Astrocyte (in vitro differentiated cells and primary cell): ENCODE measurements around the gene TUBA1C. TPM values are rescaled to one million over a fixed set of nuclear protein-coding genes. Genes with fewer than 3 reads are reported as not detected.

Source experiments
- DNase-seq: peaks from one replicate; pipeline ENCODE4 v3.0.0-alpha.2; 2010; ENCODE audit warnings: low read depth
- FAIRE-seq: peaks from 2 replicates; lab custom pipeline; 2011; peaks lifted over from hg19 to GRCh38; lab: Jason Lieb, UNC
- H2AFZ ChIP-seq: 2 replicates; pipeline ENCODE4 v1.6.0; 2012; ENCODE audit warnings: low read depth, low read length, inconsistent platforms
- H3K27ac ChIP-seq: 2 replicates; pipeline ENCODE4 v1.5.1; 2011; ENCODE audit warnings: low read depth, low read length, inconsistent platforms
- H3K27me3 ChIP-seq: 2 replicates; pipeline ENCODE4 v1.6.0; 2011; ENCODE audit warnings: low read length, inconsistent platforms; ENCODE audit not compliant: insufficient read depth
- H3K36me3 ChIP-seq: 2 replicates; pipeline ENCODE4 v1.5.1; 2011; ENCODE audit warnings: low read length, inconsistent platforms; ENCODE audit not compliant: insufficient read depth
- H3K4me1 ChIP-seq: 2 replicates; pipeline ENCODE4 v1.5.1; 2011; ENCODE audit warnings: low read length, inconsistent platforms; ENCODE audit not compliant: insufficient read depth
- H3K4me2 ChIP-seq: 2 replicates; pipeline ENCODE4 v1.6.0; 2012; ENCODE audit warnings: low read length, inconsistent platforms
- H3K4me3 ChIP-seq: 2 replicates; pipeline ENCODE4 v1.5.1; 2011; ENCODE audit warnings: low read depth, mild to moderate bottlenecking, low read length, inconsistent platforms; ENCODE audit not compliant: insufficient read depth
- H3K79me2 ChIP-seq: 2 replicates; pipeline ENCODE4 v1.6.0; 2012; ENCODE audit warnings: mild to moderate bottlenecking, low read length, inconsistent platforms; ENCODE audit not compliant: insufficient read depth
- H3K9ac ChIP-seq: 2 replicates; pipeline ENCODE4 v1.6.0; 2012; ENCODE audit warnings: mild to moderate bottlenecking, low read length, inconsistent platforms
- H3K9me3 ChIP-seq: 2 replicates; pipeline ENCODE4 v1.5.1; 2012; ENCODE audit warnings: low read depth, mild to moderate bottlenecking, low read length, inconsistent platforms; ENCODE audit not compliant: insufficient read depth
- H4K20me1 ChIP-seq: 2 replicates; pipeline ENCODE4 v1.6.0; 2012; ENCODE audit warnings: low read length, inconsistent platforms; ENCODE audit not compliant: insufficient read depth
- H3K27ac Mint-ChIP-seq: one replicate; pipeline ENCODE4 v1.8.0; 2021; ENCODE audit warnings: mild to moderate bottlenecking, mixed read lengths; ENCODE audit not compliant: unreplicated experiment
- H3K27me3 Mint-ChIP-seq: one replicate; pipeline ENCODE4 v1.8.0; 2021; ENCODE audit warnings: low read depth, mixed read lengths; ENCODE audit not compliant: unreplicated experiment
- H3K36me3 Mint-ChIP-seq: one replicate; pipeline ENCODE4 v1.8.0; 2021; ENCODE audit warnings: low read depth, mixed read lengths; ENCODE audit not compliant: unreplicated experiment
- H3K4me1 Mint-ChIP-seq: one replicate; pipeline ENCODE4 v1.8.0; 2021; ENCODE audit warnings: low read depth, mixed read lengths; ENCODE audit not compliant: unreplicated experiment
- H3K4me3 Mint-ChIP-seq: one replicate; pipeline ENCODE4 v1.8.0; 2021; ENCODE audit warnings: mild to moderate bottlenecking, moderate library complexity, mixed read lengths; ENCODE audit not compliant: unreplicated experiment
- H3K9me3 Mint-ChIP-seq: one replicate; pipeline ENCODE4 v1.8.0; 2021; ENCODE audit warnings: mild to moderate bottlenecking, mixed read lengths; ENCODE audit not compliant: unreplicated experiment
- EZH2 ChIP-seq: IDR thresholded peaks from 2 replicates; pipeline ENCODE4 v1.6.1; 2012; ENCODE audit warnings: mild to moderate bottlenecking, low read length, inconsistent platforms; ENCODE audit not compliant: insufficient read depth
- total RNA-seq: library from RNA; stranded (reverse); gene quantifications from 2 replicates; pipeline ENCODE4 v1.2.1, GENCODE V29; 2021
- TF ChIP-seq, protein P1 (sequence below): IDR thresholded peaks from 2 replicates; pipeline ENCODE4 v1.5.1; 2011; ENCODE audit warnings: low read depth, mild to moderate bottlenecking, inconsistent platforms, low read length, moderate library complexity; ENCODE audit not compliant: insufficient read depth

The TUBA1C gene
- total RNA-seq, 1 donor from 2014 or later: 408 TPM

DNA sequence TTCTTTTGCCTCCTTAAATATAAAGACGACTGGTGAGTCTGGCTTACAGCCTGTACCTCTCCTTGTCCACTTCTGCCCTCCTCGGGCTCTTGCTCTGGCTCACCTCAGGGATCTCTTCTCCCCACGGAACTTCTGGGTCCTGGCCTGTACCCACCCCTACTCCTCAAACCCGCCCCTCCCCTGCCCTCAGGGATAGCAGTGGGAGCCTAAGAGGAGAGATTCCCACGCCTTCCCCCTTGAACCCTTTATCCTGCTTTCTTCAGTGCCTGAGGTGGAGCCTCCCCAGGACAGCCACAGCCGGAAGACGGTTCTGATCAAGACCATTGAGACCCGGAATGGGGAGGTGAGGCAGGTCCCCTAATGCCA, 32.8 kb downstream of the TUBA1C start:
- no peak overlapping the region for H3K4me3 Mint-ChIP-seq
- Histone ChIP-seq H3K27me3 (peaks cover 51% of the 10 kb centered on the region), H3K36me3 (no peaks in the 10 kb centered on the region), H3K4me3 (no peak overlapping the region), H2AFZ (no peak overlapping the region), H3K4me1 (peaks cover 2% of the 10 kb centered on the region), H3K79me2 (no peaks in the 10 kb centered on the region), H3K27ac (no peak overlapping the region), H4K20me1 (no peaks in the 10 kb centered on the region), H3K9ac (no peak overlapping the region), H3K4me2 (no peak overlapping the region), H3K9me3 (no peaks in the 10 kb centered on the region)
- TF ChIP-seq, protein P1, sequence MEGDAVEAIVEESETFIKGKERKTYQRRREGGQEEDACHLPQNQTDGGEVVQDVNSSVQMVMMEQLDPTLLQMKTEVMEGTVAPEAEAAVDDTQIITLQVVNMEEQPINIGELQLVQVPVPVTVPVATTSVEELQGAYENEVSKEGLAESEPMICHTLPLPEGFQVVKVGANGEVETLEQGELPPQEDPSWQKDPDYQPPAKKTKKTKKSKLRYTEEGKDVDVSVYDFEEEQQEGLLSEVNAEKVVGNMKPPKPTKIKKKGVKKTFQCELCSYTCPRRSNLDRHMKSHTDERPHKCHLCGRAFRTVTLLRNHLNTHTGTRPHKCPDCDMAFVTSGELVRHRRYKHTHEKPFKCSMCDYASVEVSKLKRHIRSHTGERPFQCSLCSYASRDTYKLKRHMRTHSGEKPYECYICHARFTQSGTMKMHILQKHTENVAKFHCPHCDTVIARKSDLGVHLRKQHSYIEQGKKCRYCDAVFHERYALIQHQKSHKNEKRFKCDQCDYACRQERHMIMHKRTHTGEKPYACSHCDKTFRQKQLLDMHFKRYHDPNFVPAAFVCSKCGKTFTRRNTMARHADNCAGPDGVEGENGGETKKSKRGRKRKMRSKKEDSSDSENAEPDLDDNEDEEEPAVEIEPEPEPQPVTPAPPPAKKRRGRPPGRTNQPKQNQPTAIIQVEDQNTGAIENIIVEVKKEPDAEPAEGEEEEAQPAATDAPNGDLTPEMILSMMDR: no peak
- no peak for TF ChIP-seq EZH2
- H3K36me3 Mint-ChIP-seq: no peaks in the 10 kb centered on the region
- H3K27me3 Mint-ChIP-seq: peaks cover 67% of the 10 kb centered on the region
- DNase-seq (no peak), FAIRE-seq (no peak)
- H3K4me1 Mint-ChIP-seq: no peaks in the 10 kb centered on the region
- no peak overlapping the region for H3K27ac Mint-ChIP-seq
- H3K9me3 Mint-ChIP-seq: peaks cover 2% of the 10 kb centered on the region

DNA sequence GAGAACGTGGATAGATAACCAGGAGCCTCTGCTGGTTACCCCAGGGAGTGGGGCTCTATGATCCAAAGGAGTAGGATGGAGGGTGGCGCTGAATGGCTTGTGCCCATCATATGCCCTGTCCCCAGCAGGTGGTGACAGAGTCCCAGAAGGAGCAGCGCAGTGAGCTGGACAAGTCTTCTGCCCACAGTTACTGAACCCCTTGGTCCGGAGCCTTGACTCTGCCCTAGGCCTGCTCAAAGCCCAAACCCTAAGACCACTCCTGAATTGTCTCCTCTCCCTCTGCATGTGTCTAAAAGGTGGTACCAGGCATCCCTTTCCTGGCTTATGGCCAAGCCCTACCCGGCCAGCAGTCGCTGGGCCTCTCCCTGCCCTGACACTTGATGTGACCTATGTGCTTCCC, 33.3 kb downstream of the TUBA1C start:
- H3K27ac Mint-ChIP-seq: no peak overlapping the region
- Histone ChIP-seq H3K9me3 (no peaks in the 10 kb centered on the region), H3K9ac (no peak overlapping the region), H3K27me3 (peaks cover 55% of the 10 kb centered on the region), H2AFZ (no peak overlapping the region), H3K4me3 (no peak overlapping the region), H3K79me2 (no peaks in the 10 kb centered on the region), H3K4me2 (no peak overlapping the region), H4K20me1 (no peaks in the 10 kb centered on the region), H3K27ac (no peak overlapping the region), H3K4me1 (peaks cover 2% of the 10 kb centered on the region), H3K36me3 (no peaks in the 10 kb centered on the region)
- no peak for FAIRE-seq
- H3K36me3 Mint-ChIP-seq: no peaks in the 10 kb centered on the region
- peaks cover 2% of the 10 kb centered on the region for H3K9me3 Mint-ChIP-seq
- DNase-seq: no peak
- H3K27me3 Mint-ChIP-seq: peaks cover 71% of the 10 kb centered on the region
- H3K4me3 Mint-ChIP-seq: no peak overlapping the region
- TF ChIP-seq, protein P1: no peak
- no peak for TF ChIP-seq EZH2
- no peaks in the 10 kb centered on the region for H3K4me1 Mint-ChIP-seq

GRCh38 chr12:49301760-49302159, 36.9 kb downstream of the TUBA1C start:
- Histone ChIP-seq H3K79me2 (no peaks in the 10 kb centered on the region), H3K9me3 (no peaks in the 10 kb centered on the region), H3K36me3 (no peaks in the 10 kb centered on the region), H2AFZ (no peak overlapping the region), H3K27me3 (peaks cover 42% of the 10 kb centered on the region), H3K27ac (no peak overlapping the region), H3K9ac (no peak overlapping the region), H3K4me2 (no peak overlapping the region), H4K20me1 (no peaks in the 10 kb centered on the region), H3K4me3 (no peak overlapping the region), H3K4me1 (peaks cover 2% of the 10 kb centered on the region)
- Mint-ChIP-seq H3K27me3 (peaks cover 58% of the 10 kb centered on the region), H3K4me1 (peaks cover 2% of the 10 kb centered on the region), H3K4me3 (no peak overlapping the region), H3K36me3 (no peaks in the 10 kb centered on the region), H3K27ac (no peak overlapping the region), H3K9me3 (peaks cover 2% of the 10 kb centered on the region)
- FAIRE-seq (no peak), DNase-seq (no peak)
- no peak for TF ChIP-seq EZH2
- TF ChIP-seq, protein P1: no peak
